Calu3 (cell line): ENCODE measurements around the gene PSMG4. TPM values are rescaled to one million over a fixed set of nuclear protein-coding genes. Genes with fewer than 3 reads are reported as not detected.

ENCODE experiments used
- BruUV-seq: library from RNA; stranded (reverse); fragments of 400-500 nt; replicated peaks from 2 replicates; lab custom pipeline; 2021; lab: Mats Ljungman, UMichigan
- CTCF ChIA-PET: fragments of 300-600 bp; sonication (Branson Sonifier 250); formaldehyde crosslinking; loops from one replicate; lab custom pipeline; 2022; ENCODE audit warnings: antibody characterized with exemption; lab: Charles Lee
- DNase-seq: peaks from one replicate; pipeline ENCODE4 v3.0.0; 2022
- H3K27ac Mint-ChIP-seq: one replicate; pipeline ENCODE4 v1.8.0; 2022; ENCODE audit warnings: mixed read lengths; ENCODE audit not compliant: unreplicated experiment
- H3K27me3 Mint-ChIP-seq: one replicate; pipeline ENCODE4 v1.8.0; 2022; ENCODE audit warnings: mixed read lengths; ENCODE audit not compliant: unreplicated experiment
- H3K36me3 Mint-ChIP-seq: one replicate; pipeline ENCODE4 v1.8.0; 2022; ENCODE audit warnings: mild to moderate bottlenecking, moderate library complexity, mixed read lengths; ENCODE audit not compliant: insufficient read depth, unreplicated experiment
- H3K4me1 Mint-ChIP-seq: one replicate; pipeline ENCODE4 v1.8.0; 2022; ENCODE audit warnings: mild to moderate bottlenecking, low read depth, mixed read lengths; ENCODE audit not compliant: unreplicated experiment
- H3K4me3 Mint-ChIP-seq: one replicate; pipeline ENCODE4 v1.8.0; 2022; ENCODE audit warnings: mild to moderate bottlenecking, low read depth, moderate library complexity, mixed read lengths; ENCODE audit not compliant: unreplicated experiment
- H3K9me3 Mint-ChIP-seq: one replicate; pipeline ENCODE4 v1.8.0; 2022; ENCODE audit warnings: low read depth, mixed read lengths; ENCODE audit not compliant: unreplicated experiment
- CTCF ChIP-seq: fragments of 200-600 bp; IDR thresholded peaks from one replicate; pipeline ENCODE4 v1.8.0; 2022; ENCODE audit warnings: antibody characterized with exemption; ENCODE audit not compliant: unreplicated experiment
- intact Hi-C: fragments of 100-400 bp; cut with micrococcal nuclease; formaldehyde crosslinking; loops from one replicate; pipeline ENCODE4 v1.10.0; 2022; ENCODE audit not compliant: unreplicated experiment
- total RNA-seq: library from RNA; stranded (reverse); gene quantifications from 2 replicates; pipeline ENCODE4 v1.2.3, GENCODE V29; 2022

The PSMG4 gene
- total RNA-seq, 1 experiment from 2014 or later, result 17.6 TPM

GRCh38 chr6:3289664-3290055 is 30.9 kb downstream of the PSMG4 start:
- H3K4me3 Mint-ChIP-seq, result no peak overlapping the region
- TF ChIP-seq CTCF, result no peak
- no peaks in the 10 kb centered on the region for H3K36me3 Mint-ChIP-seq
- no TSS peak for BruUV-seq
- H3K27ac Mint-ChIP-seq, result no peak overlapping the region
- CTCF ChIA-PET, result interaction anchor here (0.6 kb wide), 1 partner anchor 530 kb away, joined by 3 read pairs; no protein-coding TSS in a partner anchor
- intact Hi-C loops, result no loop called here
- H3K27me3 Mint-ChIP-seq, result peaks cover 20% of the 10 kb centered on the region
- H3K4me1 Mint-ChIP-seq, result no peaks in the 10 kb centered on the region
- no peak for DNase-seq
- no peaks in the 10 kb centered on the region for H3K9me3 Mint-ChIP-seq

GRCh38 chr6:3290149-3290930 is 31.6 kb downstream of the PSMG4 start:
- CTCF ChIA-PET, result interaction anchor here (0.6 kb wide), 1 partner anchor 531 kb away, joined by 3 read pairs; no protein-coding TSS in a partner anchor
- intact Hi-C loops, result no loop called here
- no peak for DNase-seq
- H3K4me3 Mint-ChIP-seq, result no peak overlapping the region
- no peak overlapping the region for H3K27ac Mint-ChIP-seq
- H3K36me3 Mint-ChIP-seq, result no peaks in the 10 kb centered on the region
- H3K9me3 Mint-ChIP-seq, result no peaks in the 10 kb centered on the region
- peaks cover 27% of the 10 kb centered on the region for H3K27me3 Mint-ChIP-seq
- TF ChIP-seq CTCF, result no peak
- H3K4me1 Mint-ChIP-seq, result no peaks in the 10 kb centered on the region
- BruUV-seq, result no TSS peak

- H3K9me3 Mint-ChIP-seq, result no peaks in the 10 kb centered on the region
- H3K36me3 Mint-ChIP-seq, result no peaks in the 10 kb centered on the region
- no TSS peak for BruUV-seq
- no peak for DNase-seq
- no peak for TF ChIP-seq CTCF
- peaks cover 31% of the 10 kb centered on the region for H3K27me3 Mint-ChIP-seq
- no peak overlapping the region for H3K27ac Mint-ChIP-seq
- CTCF ChIA-PET, result no interaction called here
- intact Hi-C loops, result no loop called here
- no peaks in the 10 kb centered on the region for H3K4me1 Mint-ChIP-seq
- no peak overlapping the region for H3K4me3 Mint-ChIP-seq
Measured at GRCh38 chr6:3290931-3291211, 32.1 kb downstream of the PSMG4 start.

GRCh38 chr6:3291346-3291745 is 32.6 kb downstream of the PSMG4 start:
- no peak overlapping the region for H3K4me3 Mint-ChIP-seq
- no peaks in the 10 kb centered on the region for H3K4me1 Mint-ChIP-seq
- H3K9me3 Mint-ChIP-seq, result no peaks in the 10 kb centered on the region
- CTCF ChIA-PET, result no interaction called here
- no peak for TF ChIP-seq CTCF
- peaks cover 31% of the 10 kb centered on the region for H3K27me3 Mint-ChIP-seq
- no peaks in the 10 kb centered on the region for H3K36me3 Mint-ChIP-seq
- no peak for DNase-seq
- intact Hi-C loops, result no loop called here
- no peak overlapping the region for H3K27ac Mint-ChIP-seq
- no TSS peak for BruUV-seq
